Upper lobe of left lung (tissue), 4 donors: Measurements from ENCODE around the gene MYL6B.

Experiments
- POLR2A ChIP-seq, 4 donors: fragments of 450-650 bp; IDR thresholded peaks; one replicate each; pipeline ENCODE4 v1.5.1; 2016 to 2017; ENCODE audit warnings: antibody characterized with exemption in 4 of 4, mild to moderate bottlenecking in 2 of 4
- TF ChIP-seq, protein P1 (sequence below), 6 experiments: fragments of 450-650 bp in 4 of 6; fragments of 200-600 bp in 2 of 6; sonication (generic) in 2 of 6; IDR thresholded peaks; one replicate each; pipeline ENCODE4 v1.5.1; 2016 to 2019; ENCODE audit warnings: antibody characterized with exemption in 6 of 6

DNA sequence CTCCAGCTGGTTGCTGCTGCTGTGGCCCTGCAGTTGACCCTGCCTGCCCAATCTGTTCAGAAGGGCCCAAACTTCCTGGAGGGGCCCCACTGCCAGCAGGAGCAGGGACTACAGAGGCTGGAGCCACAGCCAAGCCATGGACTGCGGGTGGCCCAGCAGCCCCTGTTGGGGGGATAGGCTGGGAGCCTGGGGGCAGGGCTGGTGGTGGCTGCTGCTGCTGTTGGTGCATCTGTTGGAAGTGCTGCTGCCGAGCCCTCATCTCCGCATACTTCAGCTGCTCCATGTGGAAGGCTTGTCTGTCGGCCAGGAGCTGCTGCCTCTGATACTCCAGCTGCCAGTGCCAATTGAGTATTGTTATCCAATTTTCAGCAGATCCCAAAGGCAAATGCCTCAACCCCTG is 13.0 kb downstream of the MYL6B start:
- TF ChIP-seq POLR2A (IDR thresholded peaks at IDR 0.05) = no peak
- TF ChIP-seq, protein P1, sequence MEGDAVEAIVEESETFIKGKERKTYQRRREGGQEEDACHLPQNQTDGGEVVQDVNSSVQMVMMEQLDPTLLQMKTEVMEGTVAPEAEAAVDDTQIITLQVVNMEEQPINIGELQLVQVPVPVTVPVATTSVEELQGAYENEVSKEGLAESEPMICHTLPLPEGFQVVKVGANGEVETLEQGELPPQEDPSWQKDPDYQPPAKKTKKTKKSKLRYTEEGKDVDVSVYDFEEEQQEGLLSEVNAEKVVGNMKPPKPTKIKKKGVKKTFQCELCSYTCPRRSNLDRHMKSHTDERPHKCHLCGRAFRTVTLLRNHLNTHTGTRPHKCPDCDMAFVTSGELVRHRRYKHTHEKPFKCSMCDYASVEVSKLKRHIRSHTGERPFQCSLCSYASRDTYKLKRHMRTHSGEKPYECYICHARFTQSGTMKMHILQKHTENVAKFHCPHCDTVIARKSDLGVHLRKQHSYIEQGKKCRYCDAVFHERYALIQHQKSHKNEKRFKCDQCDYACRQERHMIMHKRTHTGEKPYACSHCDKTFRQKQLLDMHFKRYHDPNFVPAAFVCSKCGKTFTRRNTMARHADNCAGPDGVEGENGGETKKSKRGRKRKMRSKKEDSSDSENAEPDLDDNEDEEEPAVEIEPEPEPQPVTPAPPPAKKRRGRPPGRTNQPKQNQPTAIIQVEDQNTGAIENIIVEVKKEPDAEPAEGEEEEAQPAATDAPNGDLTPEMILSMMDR (IDR thresholded peaks at IDR 0.05) = no peak
